Mesodermal cell (in vitro differentiated cells): Measurements from ENCODE around the gene ITPR1.

Experiments used
- H3K27ac ChIP-seq: 2 replicates; pipeline ENCODE4 v1.7.0; 2013; ENCODE audit warnings: mild to moderate bottlenecking, low read depth, low read length, moderate library complexity; ENCODE audit not compliant: severe bottlenecking
- H3K36me3 ChIP-seq: 2 replicates; pipeline ENCODE4 v1.7.1; 2013; ENCODE audit warnings: mild to moderate bottlenecking, low read length, moderate library complexity; ENCODE audit not compliant: control insufficient read depth, insufficient read depth
- H3K4me1 ChIP-seq: one replicate; pipeline ENCODE4 v1.7.1; 2013; ENCODE audit warnings: mild to moderate bottlenecking, low read length; ENCODE audit not compliant: insufficient read depth, control insufficient read depth, poor library complexity, severe bottlenecking
- H3K4me3 ChIP-seq: 2 replicates; pipeline ENCODE4 v1.7.0; 2013; ENCODE audit warnings: low read length, control low read depth, mild to moderate bottlenecking; ENCODE audit not compliant: insufficient read depth, poor library complexity, severe bottlenecking; ENCODE audit errors: extremely low read depth
- H3K9me3 ChIP-seq: 2 replicates; pipeline ENCODE4 v1.7.1; 2013; ENCODE audit warnings: mild to moderate bottlenecking, low read length, moderate library complexity; ENCODE audit not compliant: control insufficient read depth
- WGBS, 2 experiments: methylation state at CpG; one replicate each; pipeline ENCODE4 v1.1.5; 2013; ENCODE audit warnings: missing lambda C conversion rate in 2 of 2; ENCODE audit not compliant: insufficient coverage in 2 of 2; 5-methylcytosine and 5-hydroxymethylcytosine counted together

ITPR1 gene

GRCh38 chr3:4804161-4805058 is 311.3 kb downstream of the ITPR1 start:
- Histone ChIP-seq H3K4me3 (no peak overlapping the region), H3K36me3 (peaks cover 2% of the 10 kb centered on the region), H3K27ac (no peak overlapping the region), H3K4me1 (no peaks in the 10 kb centered on the region), H3K9me3 (no peaks in the 10 kb centered on the region)
- WGBS, 2 experiments = 96 to 99% methylated on average over 13 to 14 of the region's 14 CpGs

GRCh38 chr3:4805662-4806061 is 312.5 kb downstream of the ITPR1 start:
- Histone ChIP-seq H3K27ac (no peak overlapping the region), H3K36me3 (peaks cover 2% of the 10 kb centered on the region), H3K9me3 (no peaks in the 10 kb centered on the region), H3K4me3 (no peak overlapping the region), H3K4me1 (no peaks in the 10 kb centered on the region)
- WGBS, 2 experiments = 89 to 95% methylated on average over 6 of the region's 7 CpGs

GRCh38 chr3:4806535-4807108 is 313.5 kb downstream of the ITPR1 start:
- Histone ChIP-seq H3K4me1 (no peaks in the 10 kb centered on the region), H3K27ac (no peak overlapping the region), H3K4me3 (no peak overlapping the region), H3K9me3 (no peaks in the 10 kb centered on the region), H3K36me3 (peaks cover 2% of the 10 kb centered on the region)
- WGBS, 2 experiments = 92 to 100% methylated on average over 5 of the region's 6 CpGs

GRCh38 chr3:4807381-4808280 is 314.5 kb downstream of the ITPR1 start:
- no peaks in the 10 kb centered on the region for H3K4me1 ChIP-seq
- H3K9me3 ChIP-seq = no peaks in the 10 kb centered on the region
- no peak overlapping the region for H3K27ac ChIP-seq
- peaks cover 2% of the 10 kb centered on the region for H3K36me3 ChIP-seq
- H3K4me3 ChIP-seq = no peak overlapping the region
- WGBS, 2 experiments = 91 to 94% methylated on average over 9 of the region's 13 CpGs

- peaks cover 2% of the 10 kb centered on the region for H3K36me3 ChIP-seq
- no peak overlapping the region for H3K27ac ChIP-seq
- H3K4me1 ChIP-seq = peaks cover under 1% of the 10 kb centered on the region
- 100% methylated on average over 2 of the region's 4 CpGs; no CpG with 5 or more reads in 1 of the 2 experiments for WGBS, 2 experiments
- H3K4me3 ChIP-seq = no peak overlapping the region
- H3K9me3 ChIP-seq = no peaks in the 10 kb centered on the region
Observed at GRCh38 chr3:4808637-4809036, 315.5 kb downstream of the ITPR1 start.

- H3K27ac ChIP-seq = no peak overlapping the region
- H3K4me1 ChIP-seq = peaks cover 13% of the 10 kb centered on the region
- no peak overlapping the region for H3K4me3 ChIP-seq
- 100% methylated on average over 2 to 3 of the region's 3 CpGs for WGBS, 2 experiments
- H3K36me3 ChIP-seq = peaks cover 2% of the 10 kb centered on the region
- H3K9me3 ChIP-seq = peaks cover 3% of the 10 kb centered on the region
Observed at GRCh38 chr3:4809922-4810321, 316.8 kb downstream of the ITPR1 start.

GRCh38 chr3:4812591-4812990 is 319.4 kb downstream of the ITPR1 start:
- WGBS, 2 experiments = 99 to 100% methylated on average over 2 to 4 of the region's 5 CpGs
- Histone ChIP-seq H3K36me3 (peaks cover 18% of the 10 kb centered on the region), H3K27ac (no peak overlapping the region), H3K4me3 (no peak overlapping the region), H3K9me3 (peaks cover 24% of the 10 kb centered on the region), H3K4me1 (peaks cover 14% of the 10 kb centered on the region)

GRCh38 chr3:4813909-4814304 is 320.8 kb downstream of the ITPR1 start:
- H3K27ac ChIP-seq = peak overlapping the region; percentile 72
- H3K9me3 ChIP-seq = peaks cover 30% of the 10 kb centered on the region
- H3K4me3 ChIP-seq = no peak overlapping the region
- WGBS, 2 experiments = 83 to 87% methylated on average over 5 to 6 of the region's 6 CpGs
- peaks cover 29% of the 10 kb centered on the region for H3K36me3 ChIP-seq
- H3K4me1 ChIP-seq = peaks cover 14% of the 10 kb centered on the region

- Histone ChIP-seq H3K36me3 (peaks cover 29% of the 10 kb centered on the region), H3K9me3 (peaks cover 30% of the 10 kb centered on the region), H3K4me3 (no peak overlapping the region), H3K27ac (peak overlapping the region; percentile 72), H3K4me1 (peaks cover 14% of the 10 kb centered on the region)
- WGBS, 2 experiments = 85 to 91% methylated on average over 16 of the region's 20 CpGs
Observed at GRCh38 chr3:4814305-4814903, 321.3 kb downstream of the ITPR1 start.

GRCh38 chr3:4814904-4815574 is 321.9 kb downstream of the ITPR1 start:
- WGBS, 2 experiments = 96 to 97% methylated on average over 11 to 12 of the region's 13 CpGs
- Histone ChIP-seq H3K27ac (peak overlapping the region; percentile 72), H3K9me3 (peaks cover 30% of the 10 kb centered on the region), H3K36me3 (peaks cover 29% of the 10 kb centered on the region), H3K4me1 (peaks cover 19% of the 10 kb centered on the region), H3K4me3 (no peak overlapping the region)
